Measurements from ENCODE around the gene SRL.
"Not testable (repeated sequence)": the region's sequence is repeated elsewhere in the genome, so short reads cannot be mapped to it uniquely, and the experiment has no call there.

The SRL gene

GRCh38 chr16:4157376-4157825 lies 84.5 kb downstream of the SRL start:
- no peak for DNase-seq

GRCh38 chr16:4156503-4156902 lies 85.4 kb downstream of the SRL start:
- not testable (repeated sequence) for DNase-seq

GRCh38 chr16:4153364-4153763 lies 88.5 kb downstream of the SRL start:
- DNase-seq: not testable (repeated sequence)

- DNase-seq: no peak
Observed at GRCh38 chr16:4152267-4152666, 89.6 kb downstream of the SRL start.

GRCh38 chr16:4147236-4147635 lies 94.6 kb downstream of the SRL start:
- DNase-seq: no peak

GRCh38 chr16:4142268-4142667 lies 99.6 kb downstream of the SRL start:
- DNase-seq: no peak

- no peak for DNase-seq
Observed at GRCh38 chr16:4141604-4142003, 100.3 kb downstream of the SRL start.

- no peak for DNase-seq
Observed at GRCh38 chr16:4140652-4141051, 101.2 kb downstream of the SRL start.

GRCh38 chr16:4139968-4140367 lies 101.9 kb downstream of the SRL start:
- no peak for DNase-seq
